Fibroblast of lung (primary cell): ENCODE data around the gene SRSF7. TPM values are rescaled to one million over a fixed set of nuclear protein-coding genes. Genes with fewer than 3 reads are reported as not detected.

ENCODE experiments used
- DNase-seq, 2 donors: peaks; one replicate each; pipeline versions ENCODE4 v3.0.0 to v3.0.0-alpha.2; 2010; ENCODE audit warnings: low read depth in 2 of 2
- H2AFZ ChIP-seq: 2 replicates; pipeline ENCODE4 v1.5.1; 2012; ENCODE audit warnings: low read length, control low read depth, inconsistent platforms
- H3K27ac ChIP-seq: 2 replicates; pipeline ENCODE4 v1.5.1; 2011; ENCODE audit warnings: low read length, control low read depth; ENCODE audit not compliant: insufficient read depth
- H3K27me3 ChIP-seq: 2 replicates; pipeline ENCODE4 v1.5.1; 2011; ENCODE audit warnings: mild to moderate bottlenecking, low read length; ENCODE audit not compliant: control insufficient read depth, insufficient read depth
- H3K36me3 ChIP-seq: 2 replicates; pipeline ENCODE4 v1.5.1; 2011; ENCODE audit warnings: low read length; ENCODE audit not compliant: control insufficient read depth, insufficient read depth
- H3K4me1 ChIP-seq: 2 replicates; pipeline ENCODE4 v1.5.1; 2011; ENCODE audit warnings: low read length; ENCODE audit not compliant: control insufficient read depth, insufficient read depth; ENCODE audit errors: extremely low read depth
- H3K4me2 ChIP-seq: 2 replicates; pipeline ENCODE4 v1.5.1; 2011; ENCODE audit warnings: low read length, control low read depth; ENCODE audit not compliant: insufficient read depth; ENCODE audit errors: extremely low read depth
- H3K4me3 ChIP-seq, 4 experiments: fragments of 200-600 bp in 1 of 4; sonication (generic) in 1 of 4; replicated peaks in 1 of 4; 2 replicates each; pipeline ENCODE4 v1.5.1; 2011 to 2016; ENCODE audit warnings: low read length in 4 of 4, low read depth in 3 of 4, mild to moderate bottlenecking in 3 of 4, control low read depth in 2 of 4, inconsistent platforms in 1 of 4, mixed read lengths in 1 of 4; ENCODE audit not compliant: insufficient read depth in 1 of 4; ENCODE audit errors: control extremely low read depth in 1 of 4
- H3K79me2 ChIP-seq: 2 replicates; pipeline ENCODE4 v1.5.1; 2012; ENCODE audit warnings: mild to moderate bottlenecking, low read length, inconsistent platforms; ENCODE audit not compliant: control insufficient read depth, insufficient read depth
- H3K9ac ChIP-seq: 2 replicates; pipeline ENCODE4 v1.5.1; 2011; ENCODE audit warnings: mild to moderate bottlenecking, low read length, control low read depth; ENCODE audit not compliant: insufficient read depth
- H3K9me3 ChIP-seq: 2 replicates; pipeline ENCODE4 v1.5.1; 2012; ENCODE audit warnings: low read depth, low read length; ENCODE audit not compliant: control insufficient read depth, insufficient read depth
- H4K20me1 ChIP-seq: 2 replicates; pipeline ENCODE4 v1.5.1; 2011; ENCODE audit warnings: low read length; ENCODE audit not compliant: control insufficient read depth, insufficient read depth; ENCODE audit errors: extremely low read depth
- EZH2 ChIP-seq: IDR thresholded peaks from 2 replicates; pipeline ENCODE4 v1.5.1; 2012; ENCODE audit warnings: low read length, control low read depth, mild to moderate bottlenecking; ENCODE audit errors: missing control alignments
- polyA plus RNA-seq, 2 donors: library from polyadenylated mRNA; depleted of rRNA in 1 of 2; stranded (reverse) in 1 of 2; unstranded in 1 of 2; fragments of >200 nt; gene quantifications; 2 replicates each; pipeline ENCODE4 v1.2.1, GENCODE V29; 2011 to 2012; ENCODE audit warnings: missing spikeins in 1 of 2
- total RNA-seq: library from RNA; depleted of rRNA; stranded (reverse); fragments of >200 nt; gene quantifications from 2 replicates; pipeline ENCODE4 v1.2.1, GENCODE V29; 2014
- TF ChIP-seq, protein P1 (sequence below), 2 donors: IDR thresholded peaks in 1 of 2; conservative IDR thresholded peaks in 1 of 2; 1 replicate in 1 of 2; 2 replicates in 1 of 2; pipeline ENCODE4 v1.5.1; 2011 to 2012; ENCODE audit warnings: low read length in 2 of 2, control low read depth in 1 of 2, inconsistent platforms in 1 of 2, low read depth in 1 of 2, mild to moderate bottlenecking in 1 of 2

SRSF7 gene
- total and polyA plus RNA-seq, 2 donors (not counting 1 experiment from before 2014, with no cell fraction given) = 118 to 193 TPM

DNA sequence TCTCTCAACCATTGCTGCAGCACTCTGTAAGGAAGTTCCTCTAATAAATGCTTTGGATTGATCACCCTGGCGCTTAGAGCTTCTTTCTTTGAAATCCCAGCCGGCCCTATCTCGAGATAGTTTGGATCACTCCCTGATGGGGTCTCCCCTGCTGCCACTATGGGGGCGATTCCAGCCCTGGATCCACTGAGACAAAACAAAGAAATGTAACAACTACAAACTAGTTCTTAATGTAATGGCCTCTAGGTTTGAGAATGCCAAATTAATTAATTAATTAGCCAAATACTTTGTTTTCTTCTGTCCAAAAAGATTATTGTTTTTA lies 15.2 kb downstream of the SRSF7 start:
- Histone ChIP-seq H3K9me3 (no peaks in the 10 kb centered on the region), H3K27me3 (no peaks in the 10 kb centered on the region), H4K20me1 (no peaks in the 10 kb centered on the region), H2AFZ (no peak overlapping the region), H3K27ac (no peak overlapping the region), H3K4me3 (no peak overlapping the region), H3K9ac (no peak overlapping the region), H3K79me2 (no peaks in the 10 kb centered on the region), H3K4me2 (no peak overlapping the region), H3K36me3 (peaks cover 7% of the 10 kb centered on the region), H3K4me1 (no peaks in the 10 kb centered on the region)
- DNase-seq = no peak
- TF ChIP-seq, protein P1, sequence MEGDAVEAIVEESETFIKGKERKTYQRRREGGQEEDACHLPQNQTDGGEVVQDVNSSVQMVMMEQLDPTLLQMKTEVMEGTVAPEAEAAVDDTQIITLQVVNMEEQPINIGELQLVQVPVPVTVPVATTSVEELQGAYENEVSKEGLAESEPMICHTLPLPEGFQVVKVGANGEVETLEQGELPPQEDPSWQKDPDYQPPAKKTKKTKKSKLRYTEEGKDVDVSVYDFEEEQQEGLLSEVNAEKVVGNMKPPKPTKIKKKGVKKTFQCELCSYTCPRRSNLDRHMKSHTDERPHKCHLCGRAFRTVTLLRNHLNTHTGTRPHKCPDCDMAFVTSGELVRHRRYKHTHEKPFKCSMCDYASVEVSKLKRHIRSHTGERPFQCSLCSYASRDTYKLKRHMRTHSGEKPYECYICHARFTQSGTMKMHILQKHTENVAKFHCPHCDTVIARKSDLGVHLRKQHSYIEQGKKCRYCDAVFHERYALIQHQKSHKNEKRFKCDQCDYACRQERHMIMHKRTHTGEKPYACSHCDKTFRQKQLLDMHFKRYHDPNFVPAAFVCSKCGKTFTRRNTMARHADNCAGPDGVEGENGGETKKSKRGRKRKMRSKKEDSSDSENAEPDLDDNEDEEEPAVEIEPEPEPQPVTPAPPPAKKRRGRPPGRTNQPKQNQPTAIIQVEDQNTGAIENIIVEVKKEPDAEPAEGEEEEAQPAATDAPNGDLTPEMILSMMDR (conservative IDR thresholded peaks at IDR 0.05 in 1 of 2, IDR thresholded peaks at IDR 0.05 in 1 of 2; ENCODE audit: low read depth in 1 of 2, low read length in 2 of 2) = no peak
- TF ChIP-seq EZH2 = no peak

DNA sequence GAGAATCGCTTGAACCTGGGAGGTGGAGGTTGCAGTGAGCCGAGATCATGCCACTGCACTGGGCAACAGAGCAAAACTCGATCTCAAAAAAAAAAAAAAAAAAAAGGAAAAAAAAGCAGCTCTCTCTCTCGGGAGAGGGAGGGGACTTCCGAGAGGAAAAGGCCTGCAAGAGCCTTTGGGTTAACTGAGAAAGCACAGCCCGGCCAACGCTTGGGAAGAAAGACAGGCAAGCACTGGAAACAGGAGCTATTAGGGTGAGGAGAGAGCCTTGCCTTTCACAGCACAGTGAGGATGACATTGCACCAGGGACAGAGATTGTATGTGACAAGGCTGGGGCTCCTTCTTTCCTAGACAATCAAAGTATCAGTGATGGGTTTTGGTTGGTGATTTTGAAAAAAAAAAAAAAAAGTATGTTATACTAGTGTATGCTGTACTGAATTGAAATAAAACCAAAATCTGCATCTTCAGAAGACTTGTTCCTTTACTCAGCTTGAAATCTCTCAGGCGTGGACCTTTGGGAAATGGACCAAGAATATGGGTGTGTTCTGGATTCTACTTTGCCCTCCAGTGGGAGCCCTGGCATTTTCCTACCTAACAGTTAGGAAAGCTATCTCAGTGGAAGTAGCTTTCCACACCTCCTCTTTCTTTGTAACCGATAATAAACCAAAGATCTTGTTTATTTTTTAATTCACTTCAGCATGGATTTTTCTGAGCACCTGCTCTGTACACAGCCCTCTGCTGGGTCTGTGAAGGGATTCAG lies 16.7 kb downstream of the SRSF7 start:
- no peak for DNase-seq
- TF ChIP-seq EZH2 = no peak
- TF ChIP-seq, protein P1 (conservative IDR thresholded peaks at IDR 0.05 in 1 of 2, IDR thresholded peaks at IDR 0.05 in 1 of 2; ENCODE audit: low read depth in 1 of 2, low read length in 2 of 2) = no peak
- H3K79me2 ChIP-seq = no peaks in the 10 kb centered on the region

DNA sequence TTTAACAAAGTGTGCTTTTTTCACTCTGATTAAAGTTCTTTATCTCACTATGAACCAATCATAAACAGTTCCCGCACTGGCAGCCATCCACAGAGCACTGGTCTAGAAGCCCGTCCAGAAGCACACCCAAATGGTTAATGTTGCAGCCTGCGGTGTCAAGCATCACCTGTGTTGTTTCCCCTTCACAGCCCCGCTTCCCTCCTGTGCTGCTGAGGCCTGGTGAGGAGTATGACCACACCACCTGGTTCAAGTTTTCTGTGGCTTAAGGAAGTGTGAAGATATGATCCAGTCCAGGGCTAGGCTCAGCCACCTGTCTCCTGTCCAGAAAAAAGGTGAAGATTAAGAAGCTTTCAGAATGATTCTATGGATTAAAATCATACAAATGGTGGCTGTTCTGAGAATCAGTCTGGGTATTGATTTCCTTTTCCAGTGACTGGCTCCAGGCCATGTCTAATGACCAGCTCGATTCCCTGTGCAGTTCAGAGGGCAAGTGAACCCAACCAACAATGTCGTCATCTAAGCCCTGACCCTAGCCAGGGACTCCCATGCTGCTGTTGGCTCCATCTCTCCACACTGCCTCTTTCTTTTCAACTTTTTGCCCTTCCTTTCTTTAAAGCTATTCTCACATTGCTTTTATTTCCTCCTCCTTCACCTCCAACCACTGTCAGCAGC lies 17.7 kb downstream of the SRSF7 start:
- no peak for DNase-seq
- no peak overlapping the region for H3K4me3 ChIP-seq
- no peak overlapping the region for H3K4me2 ChIP-seq
- TF ChIP-seq, protein P1 (conservative IDR thresholded peaks at IDR 0.05 in 1 of 2, IDR thresholded peaks at IDR 0.05 in 1 of 2; ENCODE audit: low read depth in 1 of 2, low read length in 2 of 2) = no peak
- no peak for TF ChIP-seq EZH2
- H2AFZ ChIP-seq = no peak overlapping the region
- no peaks in the 10 kb centered on the region for H4K20me1 ChIP-seq
- H3K27ac ChIP-seq = no peak overlapping the region
- H3K27me3 ChIP-seq = no peaks in the 10 kb centered on the region
- H3K4me1 ChIP-seq = no peaks in the 10 kb centered on the region
- peaks cover 8% of the 10 kb centered on the region for H3K36me3 ChIP-seq
- no peaks in the 10 kb centered on the region for H3K9me3 ChIP-seq
- H3K9ac ChIP-seq = no peak overlapping the region
- H3K79me2 ChIP-seq = no peaks in the 10 kb centered on the region

More for the DNA sequence above, 16.7 kb downstream of the SRSF7 start:
- H3K4me2 ChIP-seq = no peak overlapping the region
- no peak overlapping the region for H3K27ac ChIP-seq
- no peak overlapping the region for H3K9ac ChIP-seq
- H2AFZ ChIP-seq = no peak overlapping the region
- H3K4me3 ChIP-seq = no peak overlapping the region
- H3K9me3 ChIP-seq = no peaks in the 10 kb centered on the region
- no peaks in the 10 kb centered on the region for H4K20me1 ChIP-seq
- H3K27me3 ChIP-seq = no peaks in the 10 kb centered on the region
- peaks cover 8% of the 10 kb centered on the region for H3K36me3 ChIP-seq
- H3K4me1 ChIP-seq = no peaks in the 10 kb centered on the region
